Right lobe of liver (tissue), 6 donors: ENCODE measurements around the gene KRT35. TPM values are rescaled to one million over a fixed set of nuclear protein-coding genes. Genes with fewer than 3 reads are reported as not detected.

ENCODE experiments used
- ATAC-seq, 4 donors: fragments of 200-7000 bp; cut with Tn5 transposase; one replicate each; pipeline ENCODE4 v1.9.1; 2020; ENCODE audit warnings: mild to moderate bottlenecking in 4 of 4, moderate library complexity in 4 of 4
- DNase-seq, 3 donors: peaks; one replicate each; pipeline ENCODE4 v3.0.0-alpha.2; 2020
- H3K27ac ChIP-seq, 3 donors: fragments of 200-600 bp; one replicate each; pipeline ENCODE4 v1.8.0; 2022
- H3K27me3 ChIP-seq, 2 donors: fragments of 200-600 bp; one replicate each; pipeline ENCODE4 v1.8.0; 2022
- H3K36me3 ChIP-seq, 4 donors: fragments of 200-600 bp; sonication (generic) in 1 of 4; one replicate each; pipeline versions ENCODE4 v1.5.1 to v1.8.0; 2017 to 2022; ENCODE audit warnings: control low read depth in 1 of 4
- H3K4me1 ChIP-seq, 4 donors: fragments of 200-600 bp; sonication (generic) in 1 of 4; one replicate each; pipeline versions ENCODE4 v1.5.1 to v1.8.0; 2017 to 2022; ENCODE audit warnings: control low read depth in 1 of 4
- H3K4me3 ChIP-seq, 3 donors: fragments of 200-600 bp; one replicate each; pipeline ENCODE4 v1.8.0; 2022
- H3K9me3 ChIP-seq, 4 donors: fragments of 200-600 bp; sonication (generic) in 1 of 4; one replicate each; pipeline versions ENCODE4 v1.5.1 to v1.8.0; 2017 to 2022; ENCODE audit warnings: control low read depth in 1 of 4
- CTCF ChIP-seq, 4 donors: fragments of 200-600 bp in 3 of 4; fragments of 450-650 bp in 1 of 4; IDR thresholded peaks; one replicate each; pipeline versions ENCODE4 v1.5.1 to v1.8.0; 2016 to 2022; ENCODE audit warnings: antibody characterized with exemption in 4 of 4, mild to moderate bottlenecking in 2 of 4
- POLR2A ChIP-seq: fragments of 450-650 bp; IDR thresholded peaks from one replicate; pipeline ENCODE4 v1.6.1; 2017; ENCODE audit warnings: antibody characterized with exemption, mild to moderate bottlenecking
- WGBS: methylation state at CpG from one replicate; pipeline ENCODE4 v1.1.6; 2018; ENCODE audit warnings: low coverage, low lambda C conversion rate; ENCODE audit not compliant: insufficient coverage; ENCODE audit errors: missing lambda C conversion rate; 5-methylcytosine and 5-hydroxymethylcytosine counted together
- intact Hi-C, 2 donors: fragments of 100-400 bp; cut with DNase I; formaldehyde crosslinking; loops; one replicate each; pipeline versions ENCODE4 v1.11.2 to v1.14.1; 2022
- total RNA-seq, 6 experiments: library from RNA; depleted of rRNA in 2 of 6; stranded (reverse); fragments of >200 nt in 2 of 6; fragmentation: NEBNext Ultra II Directional in 3 of 6; extraction: Animal tissue kit (Norgen Biotek cat#: 25700) in 3 of 6; gene quantifications; one replicate each; pipeline versions ENCODE4 v1.1.0 to v1.2.4, GENCODE V29; 2016 to 2023
- donor health status: DM: no; HTN: yes; CAD: no.
- donor health status: DM: no; HTN: no; CAD: no.
- donor health status: DM: no; HTN: no; CAD: no.
- donor health status: DM: no; HTN: yes; CAD: no.
- donor health status: DM: no; HTN: yes; CAD: no.

KRT35 gene
- total RNA-seq, 6 experiments from 2014 or later: not detected

GRCh38 chr17:41453066-41453465 lies 27.9 kb downstream of the KRT35 start:
- Histone ChIP-seq H3K4me3 (no peak overlapping the region), H3K27me3 (no peaks in the 10 kb centered on the region), H3K9me3 (no peaks in the 10 kb centered on the region), H3K27ac (no peak overlapping the region), H3K4me1 (no peaks in the 10 kb centered on the region), H3K36me3 (no peaks in the 10 kb centered on the region)
- DNase-seq: no peak
- no peak for ATAC-seq
- 66% methylated on average over 3 of the region's 3 CpGs for WGBS
- intact Hi-C loops: no loop called here
- TF ChIP-seq CTCF (IDR thresholded peaks at IDR 0.05): no peak
- no peak for TF ChIP-seq POLR2A

GRCh38 chr17:41452281-41452680 lies 28.7 kb downstream of the KRT35 start:
- H3K27ac ChIP-seq: no peak overlapping the region
- H3K36me3 ChIP-seq: no peaks in the 10 kb centered on the region
- ATAC-seq (no peak), DNase-seq (no peak)
- no peaks in the 10 kb centered on the region for H3K27me3 ChIP-seq
- no peaks in the 10 kb centered on the region for H3K9me3 ChIP-seq
- TF ChIP-seq CTCF (IDR thresholded peaks at IDR 0.05): no peak
- TF ChIP-seq POLR2A: no peak
- H3K4me1 ChIP-seq: no peaks in the 10 kb centered on the region
- no peak overlapping the region for H3K4me3 ChIP-seq
- 47% methylated on average over 4 of the region's 4 CpGs for WGBS
- intact Hi-C loops: no loop called here

GRCh38 chr17:41451154-41451728 lies 29.7 kb downstream of the KRT35 start:
- no peaks in the 10 kb centered on the region for H3K36me3 ChIP-seq
- TF ChIP-seq CTCF (IDR thresholded peaks at IDR 0.05) (no peak), POLR2A (no peak)
- H3K27ac ChIP-seq: no peak overlapping the region
- no peak for ATAC-seq
- intact Hi-C loops: no loop called here
- DNase-seq: no peak
- no peaks in the 10 kb centered on the region for H3K9me3 ChIP-seq
- no peaks in the 10 kb centered on the region for H3K27me3 ChIP-seq
- 74% methylated on average over 2 of the region's 2 CpGs for WGBS
- H3K4me1 ChIP-seq: no peaks in the 10 kb centered on the region
- no peak overlapping the region for H3K4me3 ChIP-seq

GRCh38 chr17:41449008-41449407 lies 31.9 kb downstream of the KRT35 start:
- ATAC-seq: no peak
- H3K4me1 ChIP-seq: no peaks in the 10 kb centered on the region
- intact Hi-C loops: no loop called here
- DNase-seq: no peak
- 79% methylated on average over 3 of the region's 6 CpGs for WGBS
- H3K4me3 ChIP-seq: no peak overlapping the region
- TF ChIP-seq CTCF (IDR thresholded peaks at IDR 0.05): no peak
- TF ChIP-seq POLR2A: no peak
- no peaks in the 10 kb centered on the region for H3K9me3 ChIP-seq
- H3K36me3 ChIP-seq: no peaks in the 10 kb centered on the region
- H3K27ac ChIP-seq: no peak overlapping the region
- H3K27me3 ChIP-seq: no peaks in the 10 kb centered on the region

- intact Hi-C loops: no loop called here
- ATAC-seq: no peak
- WGBS: no CpG with 5 or more reads among the region's 2 CpGs
Measured at GRCh38 chr17:41448506-41448905, 32.4 kb downstream of the KRT35 start.

More at GRCh38 chr17:41448506-41448905, 32.4 kb downstream of the KRT35 start:
- no peak overlapping the region for H3K4me3 ChIP-seq
- DNase-seq: no peak
- H3K27ac ChIP-seq: no peak overlapping the region
- H3K36me3 ChIP-seq: no peaks in the 10 kb centered on the region
- no peaks in the 10 kb centered on the region for H3K4me1 ChIP-seq
- TF ChIP-seq POLR2A: no peak
- H3K9me3 ChIP-seq: no peaks in the 10 kb centered on the region
- H3K27me3 ChIP-seq: no peaks in the 10 kb centered on the region
